AG08395 (cell line): ENCODE results near the gene TRMO.

ENCODE experiments used
- DNase-seq: peaks from one replicate; pipeline ENCODE4 v3.0.0; 2012; ENCODE audit warnings: mixed read lengths, low spot score

Gene TRMO

DNA sequence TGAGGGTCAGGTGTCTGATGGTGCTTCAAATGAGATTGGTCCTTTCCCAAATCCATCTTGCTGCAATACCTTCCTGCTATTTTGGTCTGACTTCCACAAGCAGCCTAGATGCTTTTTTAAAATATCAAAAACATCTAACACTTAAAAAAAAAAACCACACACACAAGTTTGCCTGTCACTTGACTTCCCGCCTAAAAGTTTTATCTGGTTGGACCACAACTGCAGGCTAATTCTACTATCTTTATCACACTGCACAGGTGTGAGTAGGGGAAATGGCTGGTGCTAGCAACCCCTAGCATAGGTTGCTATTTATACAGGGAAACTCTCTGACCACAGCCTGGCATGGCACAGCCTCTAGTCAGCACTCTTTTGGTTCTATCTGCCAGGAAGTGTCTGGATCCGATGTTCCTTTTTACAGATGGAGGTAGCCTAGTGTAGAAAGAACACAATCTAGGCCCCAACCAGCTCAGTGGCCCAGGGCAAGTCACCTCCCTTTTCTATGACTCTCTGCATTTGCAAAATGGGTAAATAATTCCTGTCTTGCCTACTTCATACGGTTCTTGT, 15.9 kb upstream of the TRMO start, which contains the start of gene HEMGN:
TSS of gene HEMGN (minus strand) at position 92 of the 564 bp plus-strand sequence. CDS start at position 56, 36 bp downstream.
- DNase-seq = no peak

GRCh38 chr9:97936998-97937397, 14.7 kb upstream of the TRMO start:
- no peak for DNase-seq

DNA sequence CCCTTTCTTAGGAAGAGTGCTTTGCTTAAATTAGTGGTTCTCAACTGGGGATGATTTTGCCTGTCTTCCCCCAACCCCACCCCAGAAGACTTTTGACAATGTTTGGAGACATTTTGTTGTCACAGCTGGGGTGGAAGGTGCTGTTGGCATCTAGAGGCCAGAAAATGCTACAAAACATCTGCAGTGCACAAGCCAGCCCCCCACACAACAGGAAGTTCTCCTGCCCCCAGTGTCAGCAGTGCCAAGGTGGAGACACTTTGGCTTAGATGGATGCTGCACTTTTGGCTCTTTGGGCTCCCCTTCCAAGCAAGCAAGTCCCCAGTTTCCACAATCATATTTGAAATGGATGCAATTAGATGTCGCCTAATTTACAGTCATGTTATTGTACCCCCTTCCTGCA, 13.0 kb upstream of the TRMO start:
- DNase-seq = no peak

- DNase-seq = no peak
These were observed 12.2 kb upstream of the TRMO start for GRCh38 chr9:97934321-97935115.

GRCh38 chr9:97933297-97933998, 11.1 kb upstream of the TRMO start:
- DNase-seq = no peak

- no peak for DNase-seq
These were observed 8.7 kb upstream of the TRMO start for GRCh38 chr9:97930972-97931371.

DNA sequence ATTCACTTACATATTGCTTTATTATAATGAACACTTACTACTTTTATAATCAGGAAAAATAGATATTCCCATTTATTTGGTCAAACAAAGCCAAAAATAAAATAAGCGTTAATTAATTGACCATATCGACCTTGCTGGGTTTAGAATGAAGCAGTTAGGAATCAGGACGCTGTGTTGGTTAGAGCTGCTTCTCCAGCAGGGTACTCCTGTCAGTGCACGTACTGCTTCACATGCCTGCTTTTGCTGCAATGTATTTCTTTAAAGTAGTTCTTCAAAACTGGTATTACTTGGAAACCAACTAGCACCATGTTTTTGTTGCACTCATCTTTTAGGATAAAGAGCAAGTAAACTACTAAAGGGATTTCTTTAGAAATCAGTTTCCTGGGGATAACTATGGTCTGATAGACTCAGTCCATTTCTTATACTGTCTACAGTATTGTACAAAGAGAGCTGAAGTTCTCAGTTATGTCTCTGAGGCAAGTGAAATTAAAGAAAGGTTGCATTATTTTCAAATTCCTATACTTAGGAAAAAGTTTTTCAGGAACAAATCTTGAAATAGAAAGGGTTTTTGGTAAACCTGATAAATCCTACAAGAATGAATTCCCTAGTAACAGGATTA, 6.8 kb upstream of the TRMO start:
- no peak for DNase-seq

DNA sequence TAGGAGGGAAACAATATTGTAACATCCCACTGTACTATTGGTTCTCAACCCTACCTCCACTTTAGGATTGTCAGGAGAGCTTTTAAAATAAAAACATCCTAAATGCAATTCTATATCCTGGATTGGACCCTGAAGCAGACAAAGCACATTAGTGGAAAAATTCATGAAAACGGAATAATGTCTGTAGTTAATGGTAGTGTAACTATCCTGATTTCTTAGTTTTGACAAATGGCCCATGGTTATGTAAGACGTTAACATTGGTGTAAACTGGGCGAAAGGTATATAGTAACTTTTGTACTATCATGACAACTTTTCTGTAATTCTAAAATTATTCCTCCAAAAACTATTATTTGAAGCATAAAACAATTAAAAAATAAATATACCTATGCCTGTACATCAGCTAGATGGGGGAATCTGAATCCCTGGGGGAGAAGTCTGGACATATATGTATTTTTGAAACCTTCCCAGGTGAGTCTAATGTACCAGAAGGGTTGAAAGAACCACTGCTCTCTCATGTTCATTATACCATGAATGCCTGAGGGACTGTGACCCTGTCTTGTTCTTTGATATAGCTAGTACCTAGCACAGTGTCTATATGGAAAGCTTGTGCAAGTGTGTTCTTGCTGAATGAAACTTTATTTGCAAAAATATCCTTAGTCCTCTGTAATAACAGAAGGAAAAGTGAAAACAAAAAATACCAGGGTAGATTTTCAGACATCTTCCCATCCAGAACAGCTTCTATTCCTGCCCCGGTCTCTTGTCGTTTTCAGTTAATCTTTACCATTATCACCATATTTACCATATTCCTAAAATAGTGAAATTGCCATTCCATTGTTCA, 3.4 kb upstream of the TRMO start:
- no peak for DNase-seq

- no peak for DNase-seq
These were observed 2.1 kb upstream of the TRMO start for GRCh38 chr9:97924386-97924785.

GRCh38 chr9:97923529-97924108, 1.3 kb upstream of the TRMO start:
- DNase-seq = peak; percentile 55

DNA sequence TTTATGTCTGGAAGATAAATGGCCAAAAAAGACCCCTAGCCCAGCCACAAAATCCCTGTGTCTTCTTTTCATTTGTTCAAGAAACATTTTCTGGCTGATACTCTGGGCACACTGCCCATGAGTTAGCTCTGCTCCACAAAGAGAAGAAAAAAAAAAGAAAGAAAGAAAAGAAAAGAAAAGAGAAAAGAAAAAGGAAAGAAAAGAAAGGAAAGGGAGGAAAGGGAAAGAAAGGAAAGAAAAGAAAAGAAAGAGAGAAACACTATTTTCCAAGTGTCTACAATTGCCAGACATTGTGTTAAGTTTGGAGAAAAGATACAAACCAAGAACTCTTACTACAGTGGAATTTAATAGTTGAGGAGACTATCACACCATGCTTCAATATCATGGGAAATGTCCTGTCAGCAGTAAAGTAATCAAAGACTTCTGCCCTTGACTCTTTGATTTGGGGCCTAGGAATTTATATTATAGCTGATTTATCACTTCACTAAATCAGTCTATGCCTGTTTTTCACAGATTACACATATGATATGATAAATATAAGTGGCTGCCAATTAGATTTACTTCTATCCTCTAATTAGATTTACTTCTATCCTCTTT, 3.0 kb downstream of the TRMO start:
- no peak for DNase-seq

DNA sequence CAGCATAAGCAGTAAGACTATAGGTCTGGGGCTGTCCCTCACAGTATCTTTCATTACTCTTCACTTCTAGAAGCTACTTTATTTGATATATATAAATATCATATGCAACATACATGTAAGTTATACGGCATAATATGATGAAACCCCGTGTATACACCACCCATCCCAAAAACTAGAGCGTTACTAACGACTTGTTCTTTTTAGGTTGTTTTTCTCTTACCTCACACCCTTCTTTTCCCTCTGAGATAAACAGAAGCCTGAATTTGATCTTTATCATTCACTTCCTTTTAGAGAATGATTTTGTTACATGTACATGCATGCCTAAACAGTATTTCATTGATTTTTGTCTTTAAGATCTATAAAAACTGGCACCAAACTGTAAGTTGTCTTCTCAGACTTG, 3.7 kb downstream of the TRMO start:
- DNase-seq = no peak

DNA sequence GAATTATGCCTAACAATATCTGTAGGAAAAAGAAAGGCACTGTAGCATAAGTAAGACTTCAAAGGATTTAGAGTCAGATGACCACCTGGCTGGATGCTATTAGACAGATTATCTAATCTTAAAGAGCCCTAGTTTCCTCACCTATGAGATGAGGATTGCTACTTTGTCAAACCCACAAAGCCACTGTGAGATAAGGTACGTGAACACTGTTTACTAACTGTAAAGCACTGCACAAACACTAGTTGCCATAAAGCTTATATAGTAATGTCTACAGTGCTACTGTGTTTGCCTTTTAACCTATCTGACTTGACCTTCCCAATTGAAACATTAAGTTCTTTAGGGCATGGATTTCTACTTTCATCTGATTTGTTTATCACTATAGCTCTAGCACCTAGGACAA, 10.3 kb downstream of the TRMO start:
- DNase-seq = no peak

DNA sequence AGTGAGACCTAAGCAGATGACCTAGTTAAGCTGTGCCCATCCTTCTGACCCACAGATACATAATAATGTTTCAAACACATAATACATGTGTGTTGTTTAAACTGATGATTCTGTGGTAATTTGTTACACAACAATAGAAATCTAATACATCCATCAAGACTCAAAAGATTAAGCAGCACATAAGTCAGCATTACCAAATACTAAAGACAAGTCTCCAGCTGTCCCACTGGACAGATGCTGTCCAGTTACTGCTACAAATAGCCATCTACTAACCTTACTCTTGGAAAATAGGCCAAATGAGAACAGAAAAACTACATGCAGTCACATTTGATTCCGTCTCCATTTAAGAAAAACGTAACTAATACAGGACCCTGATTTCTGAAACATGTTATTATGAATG, 10.8 kb downstream of the TRMO start:
- no peak for DNase-seq

DNA sequence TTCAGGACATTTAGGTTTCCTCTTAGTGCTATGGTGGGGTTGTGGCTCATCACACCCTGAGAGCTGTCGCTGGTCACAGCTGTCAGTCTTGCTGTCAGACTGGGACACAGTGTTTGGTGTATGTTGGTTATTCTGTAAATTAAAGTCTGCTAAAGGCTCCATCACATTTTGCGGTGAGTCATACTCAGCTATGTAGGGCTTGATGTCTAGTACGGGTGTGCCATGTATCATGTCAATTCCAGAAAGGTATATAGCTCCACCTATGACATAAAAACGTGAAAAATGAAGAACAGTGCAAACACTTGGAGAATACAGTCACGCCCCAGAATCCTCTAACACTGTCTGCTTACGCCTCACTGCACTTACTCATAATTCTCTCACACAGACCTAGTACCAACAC, 11.9 kb downstream of the TRMO start:
- DNase-seq = no peak

DNA sequence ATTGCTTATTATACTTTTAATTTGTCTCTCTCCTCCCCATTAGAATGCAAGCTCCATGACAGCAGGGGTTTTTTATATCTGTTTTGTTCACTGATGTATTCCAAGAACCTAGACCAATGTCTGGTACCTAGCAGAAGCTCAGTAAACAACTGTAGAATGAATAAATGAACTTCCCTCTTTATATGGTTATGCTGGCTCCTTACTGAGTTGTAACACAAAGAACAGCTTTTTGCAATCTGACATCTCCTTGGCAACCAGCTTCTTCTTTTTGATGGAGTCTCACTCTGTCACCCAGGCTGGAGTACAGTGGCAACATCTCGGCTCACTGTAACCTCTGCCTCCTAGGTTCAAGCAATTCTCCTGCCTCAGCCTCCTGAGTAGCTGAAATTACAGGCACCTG, 13.6 kb downstream of the TRMO start:
- DNase-seq = no peak

DNA sequence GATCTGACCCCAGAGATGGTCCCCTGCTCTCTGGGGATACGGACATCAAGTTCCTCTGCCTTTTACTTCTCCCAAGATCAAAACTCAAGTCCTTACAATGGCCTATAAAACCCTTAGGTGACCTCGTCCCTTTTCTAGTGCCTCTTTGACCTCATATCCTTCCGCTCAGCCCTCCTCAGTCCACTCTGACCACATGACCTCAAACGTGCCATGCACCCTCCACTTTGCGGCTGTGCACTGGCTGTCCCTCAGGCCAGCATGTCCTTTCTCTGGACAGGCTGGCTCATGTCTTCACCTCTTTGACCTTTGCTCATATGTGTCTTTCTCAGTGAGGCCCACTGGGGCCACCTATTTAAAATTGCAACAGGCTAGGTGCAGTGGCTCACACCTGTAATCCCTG, 14.7 kb downstream of the TRMO start:
- no peak for DNase-seq

- no peak for DNase-seq
These were observed 15.3 kb downstream of the TRMO start for GRCh38 chr9:97907046-97907445.

- DNase-seq = peak; percentile 27
These were observed 16.0 kb downstream of the TRMO start for GRCh38 chr9:97906236-97906831.

GRCh38 chr9:97905228-97905627, 17.1 kb downstream of the TRMO start:
- DNase-seq = no peak

DNA sequence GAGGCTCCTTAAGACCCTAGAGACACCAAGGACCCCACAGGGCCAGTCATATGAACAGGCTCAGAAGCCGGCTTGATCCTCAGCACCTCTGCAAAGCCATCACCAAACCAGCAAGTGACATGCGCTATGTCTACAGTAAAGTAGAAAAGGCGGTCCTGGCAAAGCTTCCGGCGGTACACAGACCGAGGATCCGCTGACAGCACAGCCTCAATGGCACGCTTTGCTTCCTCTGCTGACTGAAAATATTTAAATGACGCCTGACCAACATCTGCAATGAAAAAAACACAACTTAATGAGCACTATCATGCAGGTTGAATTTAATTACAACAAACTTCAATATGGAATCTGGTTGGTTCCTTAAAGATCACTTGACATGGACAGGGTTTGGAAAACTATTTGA, 17.6 kb downstream of the TRMO start:
- no peak for DNase-seq
